ENCODE measurements around the gene SEMA6A.

Gene SEMA6A

DNA sequence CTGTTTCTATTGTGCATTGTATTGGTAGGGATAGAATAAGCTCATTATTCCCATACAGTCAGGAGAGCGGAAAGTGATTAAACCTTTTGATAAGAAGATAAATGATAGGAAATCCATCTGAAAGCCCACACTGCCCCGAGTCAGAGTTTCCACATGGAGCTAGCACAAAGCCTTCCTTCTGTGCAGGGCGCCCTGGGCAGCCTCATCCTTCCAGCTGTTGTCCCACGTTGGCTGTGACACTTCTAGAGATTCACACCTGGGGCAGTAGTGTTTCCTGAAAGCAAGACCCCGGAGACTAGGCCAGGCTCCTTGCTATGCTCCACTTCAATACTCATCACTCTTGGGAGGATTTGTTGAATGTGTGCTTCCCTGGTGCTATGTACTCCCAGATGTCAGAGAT is 172.4 kb downstream of the SEMA6A start:
- no peak for DNase-seq (ENCODE audit: low spot score)

DNA sequence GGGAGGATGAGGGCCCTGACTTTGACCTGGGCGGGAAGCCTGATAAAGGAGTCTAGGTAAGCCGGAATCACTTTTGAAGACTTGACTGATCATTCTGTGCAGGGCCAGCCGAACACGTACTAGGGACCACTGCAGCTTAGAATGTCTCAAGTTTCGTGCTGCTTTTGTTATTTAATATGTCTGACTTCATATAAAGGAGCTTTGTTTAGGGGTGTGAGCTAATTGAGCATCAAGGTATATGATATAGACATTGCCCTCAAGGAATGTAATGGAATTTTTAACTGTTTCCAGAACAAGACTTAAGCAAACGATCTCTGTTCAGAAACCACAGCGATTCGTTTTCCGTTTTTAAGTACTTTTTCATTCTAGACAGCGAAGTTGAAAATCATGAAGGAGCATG is 173.0 kb downstream of the SEMA6A start:
- DNase-seq (ENCODE audit: low spot score): no peak

DNA sequence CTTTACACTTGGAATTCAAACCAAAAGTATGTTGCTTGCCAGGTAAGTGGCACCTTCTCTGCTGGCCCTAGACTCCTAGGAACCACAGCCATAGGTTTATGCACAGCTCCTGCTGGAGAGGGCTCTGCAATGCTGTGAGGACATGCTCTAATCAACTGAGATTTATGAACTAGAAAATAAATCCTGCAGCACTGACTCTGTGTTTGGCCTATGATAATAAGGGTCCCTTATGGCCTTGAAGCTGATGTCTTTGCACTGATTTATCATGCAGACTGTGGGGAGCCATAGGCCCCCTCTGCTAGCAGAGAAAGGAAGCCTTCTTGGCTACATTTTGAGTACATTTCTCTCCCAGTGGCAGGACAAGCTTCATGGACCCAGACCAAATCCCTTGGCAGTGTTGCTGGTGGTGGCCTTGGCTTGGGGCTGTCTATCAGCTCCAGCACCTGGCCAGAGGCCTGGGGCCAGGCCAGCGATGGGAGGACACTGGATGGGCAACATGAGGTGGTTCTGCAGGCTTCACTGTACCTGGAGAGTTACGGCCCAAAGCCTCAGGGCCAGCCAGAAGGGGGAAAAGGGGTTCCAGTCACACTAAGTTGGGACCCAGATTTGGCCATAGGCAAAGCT is 178.0 kb downstream of the SEMA6A start:
- no peak for DNase-seq (ENCODE audit: low spot score)

DNA sequence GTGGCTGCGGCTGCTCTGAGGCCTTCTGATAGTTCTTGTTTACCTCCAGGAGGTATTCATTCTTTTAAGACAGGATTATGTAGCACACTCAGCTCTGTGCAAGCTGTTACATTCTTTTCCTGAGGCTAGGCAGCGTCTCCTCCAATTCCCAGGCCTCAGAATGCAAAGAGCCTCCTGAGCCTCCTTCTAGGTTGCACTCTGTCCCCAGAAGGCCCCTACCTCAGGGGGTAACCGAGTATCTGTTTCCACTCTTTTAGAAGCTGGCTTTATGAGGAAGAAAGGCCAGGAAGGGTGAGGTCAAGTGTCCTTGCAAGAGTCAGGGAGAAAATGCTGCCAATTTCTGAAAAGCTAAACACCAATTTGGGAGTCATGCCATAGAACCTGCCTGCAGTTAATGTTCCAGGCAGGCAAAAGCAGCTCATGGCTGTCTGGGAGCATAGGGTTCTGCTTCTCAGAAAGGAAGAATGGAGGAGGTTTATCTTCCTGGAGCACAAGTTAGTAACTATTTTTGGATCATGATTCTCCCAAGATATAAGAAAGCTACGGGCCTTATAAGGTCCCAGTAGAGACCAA is 178.9 kb downstream of the SEMA6A start:
- DNase-seq (ENCODE audit: low spot score): no peak

DNA sequence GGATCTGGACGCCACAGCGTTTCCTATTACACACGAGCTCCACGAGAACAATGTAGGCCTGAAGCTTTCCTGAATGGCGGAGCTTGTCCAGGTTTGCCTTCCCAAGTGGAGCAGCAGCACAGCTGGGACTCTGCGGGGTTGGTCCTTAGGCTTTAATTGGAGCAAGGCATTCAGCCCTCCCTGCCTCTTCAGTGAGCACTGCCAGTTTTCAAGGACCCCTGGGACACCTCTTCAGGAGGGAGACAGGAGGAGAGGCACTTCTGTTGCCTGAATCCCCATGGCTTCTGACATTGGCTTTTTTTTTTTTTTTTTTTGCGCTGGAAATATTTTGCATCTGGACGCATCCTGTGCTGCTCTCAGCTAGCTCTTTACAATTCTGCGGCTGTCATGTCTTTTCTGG is 179.4 kb downstream of the SEMA6A start:
- no peak for DNase-seq (ENCODE audit: low spot score)

DNA sequence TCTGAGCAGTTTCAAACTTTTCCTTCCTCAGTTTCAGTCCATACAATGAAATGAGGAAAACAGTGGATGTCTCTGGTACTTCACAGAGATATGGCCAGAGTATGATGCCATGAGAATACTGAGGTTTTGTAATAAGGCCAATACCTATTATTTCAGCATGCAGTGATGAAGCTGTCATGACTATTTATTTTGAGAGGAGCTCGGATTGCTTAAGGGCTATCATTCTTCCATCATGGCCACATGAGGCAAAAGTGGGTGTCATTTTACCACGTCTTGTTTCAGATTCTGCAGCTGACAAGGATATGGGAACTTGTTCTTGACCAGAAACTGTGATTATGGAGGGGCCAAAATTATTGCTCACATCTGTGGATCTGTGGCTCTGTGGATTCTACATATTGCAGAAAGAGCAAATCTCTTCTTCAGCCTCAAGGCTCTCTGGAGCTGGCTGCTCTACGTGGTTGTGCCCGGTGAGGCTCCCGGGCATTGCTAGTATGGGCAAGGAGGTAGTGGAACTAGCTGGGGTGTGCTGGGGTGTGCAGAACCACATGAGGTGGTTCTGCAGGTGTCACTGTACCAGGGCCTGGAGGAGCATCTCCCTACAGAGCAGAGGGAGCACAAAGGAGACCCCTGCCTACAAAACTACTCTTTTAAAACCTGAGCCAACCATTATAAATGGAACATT is 180.3 kb downstream of the SEMA6A start:
- DNase-seq (ENCODE audit: low spot score): no peak

Measured in hepatic stellate cell (primary cell).